Vagina (tissue), 2 donors: ENCODE results near the gene OS9.

Experiments
- POLR2A ChIP-seq, 2 donors: fragments of 450-650 bp; IDR thresholded peaks; one replicate each; pipeline ENCODE4 v1.6.1; 2017; ENCODE audit warnings: antibody characterized with exemption in 2 of 2, mild to moderate bottlenecking in 2 of 2, moderate library complexity in 2 of 2
- TF ChIP-seq, protein P1 (sequence below), 3 experiments: fragments of 450-650 bp in 2 of 3; fragments of 200-600 bp in 1 of 3; sonication (generic) in 1 of 3; IDR thresholded peaks; one replicate each; pipeline ENCODE4 v1.5.1; 2017 to 2019; ENCODE audit warnings: antibody characterized with exemption in 3 of 3, mild to moderate bottlenecking in 2 of 3, moderate library complexity in 2 of 3

DNA sequence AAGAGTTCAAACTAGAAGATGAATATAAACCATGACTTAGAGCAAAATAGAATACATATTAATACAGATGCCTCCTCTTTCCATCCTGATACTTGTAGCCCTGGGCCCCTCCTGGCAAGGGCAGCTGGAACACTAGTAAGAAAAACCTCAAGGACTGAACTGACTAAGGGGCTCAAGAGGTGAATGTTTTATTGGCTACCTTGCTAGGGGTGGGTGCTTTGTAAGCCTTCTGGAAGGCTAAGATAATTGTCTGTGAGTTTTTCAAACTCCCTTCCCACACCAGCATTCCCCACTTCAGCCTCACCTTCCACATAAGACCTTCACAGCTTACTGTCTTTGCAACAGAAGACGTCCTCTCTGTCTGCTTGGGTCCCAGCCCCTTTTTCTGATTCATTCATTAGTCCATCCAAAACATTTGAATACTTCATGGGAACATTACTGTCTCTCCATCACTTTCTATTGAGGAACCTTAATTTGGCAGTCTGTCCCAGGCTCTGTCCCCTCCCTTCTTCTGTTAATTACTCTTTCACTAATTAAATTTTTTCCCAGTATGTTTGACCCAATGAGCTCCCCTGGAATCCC is 59.9 kb downstream of the OS9 start:
- TF ChIP-seq, protein P1, sequence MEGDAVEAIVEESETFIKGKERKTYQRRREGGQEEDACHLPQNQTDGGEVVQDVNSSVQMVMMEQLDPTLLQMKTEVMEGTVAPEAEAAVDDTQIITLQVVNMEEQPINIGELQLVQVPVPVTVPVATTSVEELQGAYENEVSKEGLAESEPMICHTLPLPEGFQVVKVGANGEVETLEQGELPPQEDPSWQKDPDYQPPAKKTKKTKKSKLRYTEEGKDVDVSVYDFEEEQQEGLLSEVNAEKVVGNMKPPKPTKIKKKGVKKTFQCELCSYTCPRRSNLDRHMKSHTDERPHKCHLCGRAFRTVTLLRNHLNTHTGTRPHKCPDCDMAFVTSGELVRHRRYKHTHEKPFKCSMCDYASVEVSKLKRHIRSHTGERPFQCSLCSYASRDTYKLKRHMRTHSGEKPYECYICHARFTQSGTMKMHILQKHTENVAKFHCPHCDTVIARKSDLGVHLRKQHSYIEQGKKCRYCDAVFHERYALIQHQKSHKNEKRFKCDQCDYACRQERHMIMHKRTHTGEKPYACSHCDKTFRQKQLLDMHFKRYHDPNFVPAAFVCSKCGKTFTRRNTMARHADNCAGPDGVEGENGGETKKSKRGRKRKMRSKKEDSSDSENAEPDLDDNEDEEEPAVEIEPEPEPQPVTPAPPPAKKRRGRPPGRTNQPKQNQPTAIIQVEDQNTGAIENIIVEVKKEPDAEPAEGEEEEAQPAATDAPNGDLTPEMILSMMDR (IDR thresholded peaks at IDR 0.05): no peak
- TF ChIP-seq POLR2A (IDR thresholded peaks at IDR 0.05): no peak
